Prostate gland (tissue), 2 donors: ENCODE measurements around the gene TULP3.

Experiments
- CTCF ChIP-seq, 4 experiments: fragments of 200-600 bp in 2 of 4; fragments of 450-650 bp in 2 of 4; sonication (generic) in 2 of 4; IDR thresholded peaks; 1 replicate in 3 of 4; 2 replicates in 1 of 4; pipeline ENCODE4 v1.5.1; 2016 to 2019; ENCODE audit warnings: antibody characterized with exemption in 4 of 4, mild to moderate bottlenecking in 2 of 4, moderate library complexity in 2 of 4
- POLR2A ChIP-seq: fragments of 450-650 bp; IDR thresholded peaks from one replicate; pipeline ENCODE4 v1.6.1; 2016; ENCODE audit warnings: antibody characterized with exemption, mild to moderate bottlenecking

- no peak for TF ChIP-seq CTCF (IDR thresholded peaks at IDR 0.05)
- no peak for TF ChIP-seq POLR2A
Observed at GRCh38 chr12:2984698-2985097, 94.0 kb downstream of the TULP3 start.
